Neural cell (in vitro differentiated cells): ENCODE results near the gene CCDC174. TPM values are rescaled to one million over a fixed set of nuclear protein-coding genes. Genes with fewer than 3 reads are reported as not detected.

ENCODE experiments used
- H2AFZ ChIP-seq: fragments of 200-600, 300-800 bp; sonication (generic), shearing (Covaris generic); 2 replicates; pipeline ENCODE4 v1.6.0; 2014; ENCODE audit warnings: low read depth, mild to moderate bottlenecking, antibody characterized with exemption, low read length, moderate library complexity
- H3F3A ChIP-seq: fragments of 200-600 bp; shearing (Covaris generic); 2 replicates; pipeline ENCODE4 v1.6.1; 2016; ENCODE audit warnings: mild to moderate bottlenecking, moderate library complexity, mixed read lengths, antibody characterized with exemption, low read length; ENCODE audit not compliant: insufficient read depth, poor library complexity, severe bottlenecking
- H3K27ac ChIP-seq: fragments of 200-600, 300-800 bp; sonication (generic), shearing (Covaris generic); 2 replicates; pipeline ENCODE4 v1.5.1; 2014; ENCODE audit warnings: mild to moderate bottlenecking, low read length, moderate library complexity
- H3K27me3 ChIP-seq: fragments of 300-800, 200-600 bp; sonication (generic), shearing (Covaris generic); 2 replicates; pipeline ENCODE4 v1.6.0; 2014; ENCODE audit warnings: mild to moderate bottlenecking, low read depth, low read length, moderate library complexity; ENCODE audit not compliant: insufficient read depth
- H3K36me3 ChIP-seq: fragments of 300-800, 200-600 bp; sonication (generic), shearing (Covaris generic); 2 replicates; pipeline ENCODE4 v1.5.1; 2014; ENCODE audit warnings: mild to moderate bottlenecking, antibody characterized with exemption, low read length, moderate library complexity; ENCODE audit not compliant: insufficient read depth
- H3K4me2 ChIP-seq: fragments of 300-800, 200-600 bp; sonication (generic), shearing (Covaris generic); 2 replicates; pipeline ENCODE4 v1.6.0; 2014; ENCODE audit warnings: mild to moderate bottlenecking, low read length
- H3K4me3 ChIP-seq: fragments of 300-800, 200-600 bp; sonication (generic), shearing (Covaris generic); 2 replicates; pipeline ENCODE4 v1.5.1; 2014; ENCODE audit warnings: mild to moderate bottlenecking, low read length, moderate library complexity
- H3K79me2 ChIP-seq: fragments of 200-600 bp; shearing (Covaris generic); replicated peaks from 2 replicates; pipeline ENCODE4 v1.6.0; 2014; ENCODE audit warnings: mild to moderate bottlenecking, low read length, moderate library complexity; ENCODE audit not compliant: insufficient read depth
- H3K9ac ChIP-seq: fragments of 300-800, 200-600 bp; sonication (generic), shearing (Covaris generic); 2 replicates; pipeline ENCODE4 v1.6.1; 2016; ENCODE audit warnings: mild to moderate bottlenecking, low read length, mixed read lengths
- H3K9me2 ChIP-seq: fragments of 200-600 bp; shearing (Covaris generic); 2 replicates; pipeline ENCODE4 v1.6.1; 2016; ENCODE audit warnings: mild to moderate bottlenecking, low read length, mixed read lengths; ENCODE audit not compliant: insufficient read depth
- H3K9me3 ChIP-seq: fragments of 200-600, 300-800 bp; sonication (generic), shearing (Covaris generic); 2 replicates; pipeline ENCODE4 v1.6.1; 2016; ENCODE audit warnings: mild to moderate bottlenecking, mixed run types, low read length, moderate library complexity, mixed read lengths
- H4K20me1 ChIP-seq: fragments of 200-600 bp; shearing (Covaris generic); 2 replicates; pipeline ENCODE4 v1.6.1; 2016; ENCODE audit warnings: mild to moderate bottlenecking, mixed run types; ENCODE audit not compliant: insufficient read depth
- CTCF ChIP-seq: fragments of 450-650 bp; IDR thresholded peaks from 2 replicates; pipeline ENCODE4 v1.5.1; 2014; ENCODE audit warnings: antibody characterized with exemption, mild to moderate bottlenecking, moderate library complexity; ENCODE audit not compliant: poor library complexity, severe bottlenecking
- EP300 ChIP-seq: fragments of 450-650 bp; conservative IDR thresholded peaks from 2 replicates; pipeline ENCODE4 v1.6.1; 2014; ENCODE audit warnings: antibody characterized with exemption, mild to moderate bottlenecking, moderate library complexity; ENCODE audit not compliant: poor library complexity, severe bottlenecking
- EZH2 ChIP-seq: fragments of 200-600, 300-800 bp; shearing (Covaris generic), sonication (generic); IDR thresholded peaks from 2 replicates; pipeline ENCODE4 v1.6.1; 2014; ENCODE audit warnings: antibody characterized with exemption, low read length, borderline replicate concordance, mild to moderate bottlenecking; ENCODE audit not compliant: insufficient read depth, poor library complexity, severe bottlenecking
- MXI1 ChIP-seq: fragments of 450-650 bp; conservative IDR thresholded peaks from 2 replicates; pipeline ENCODE4 v1.6.1; 2014; ENCODE audit warnings: antibody characterized with exemption, mild to moderate bottlenecking; ENCODE audit not compliant: poor library complexity, severe bottlenecking
- POLR2AphosphoS5 ChIP-seq: IDR thresholded peaks from 2 replicates; pipeline ENCODE4 v1.6.1; 2012
- RAD21 ChIP-seq: fragments of 450-650 bp; conservative IDR thresholded peaks from 2 replicates; pipeline ENCODE4 v1.6.1; 2014; ENCODE audit warnings: antibody characterized with exemption, mild to moderate bottlenecking, moderate library complexity
- REST ChIP-seq: IDR thresholded peaks from 2 replicates; pipeline ENCODE4 v1.6.1; 2012; ENCODE audit warnings: borderline replicate concordance
- SMC3 ChIP-seq: fragments of 450-650 bp; conservative IDR thresholded peaks from 2 replicates; pipeline ENCODE4 v1.6.1; 2014; ENCODE audit warnings: antibody characterized with exemption, mild to moderate bottlenecking, moderate library complexity; ENCODE audit not compliant: poor library complexity
- TAF1 ChIP-seq: IDR thresholded peaks from 2 replicates; pipeline ENCODE4 v1.6.1; 2012; ENCODE audit warnings: low read depth
- polyA plus RNA-seq: library from polyadenylated mRNA; depleted of rRNA; stranded (reverse); fragments of >200 nt; gene quantifications from 2 replicates; pipeline ENCODE4 v1.2.3, GENCODE V29; 2014

CCDC174 gene
- polyA plus RNA-seq, 1 donor from 2014 or later: 18.0 TPM

GRCh38 chr3:14630404-14631100 lies 21.0 kb upstream of the CCDC174 start:
- H3K4me2 ChIP-seq: no peak overlapping the region
- H3K9me2 ChIP-seq: no peaks in the 10 kb centered on the region
- H3K9me3 ChIP-seq: no peaks in the 10 kb centered on the region
- no peak overlapping the region for H3K9ac ChIP-seq
- no peaks in the 10 kb centered on the region for H3K27me3 ChIP-seq
- no peaks in the 10 kb centered on the region for H4K20me1 ChIP-seq
- H3F3A ChIP-seq: no peaks in the 10 kb centered on the region
- TF ChIP-seq SMC3 (no peak), RAD21 (no peak), POLR2AphosphoS5 (no peak), EZH2 (no peak), EP300 (no peak), MXI1 (no peak), REST (no peak)
- H3K36me3 ChIP-seq: no peaks in the 10 kb centered on the region
- no peak overlapping the region for H3K4me3 ChIP-seq
- H3K79me2 ChIP-seq: no peaks in the 10 kb centered on the region
- H3K27ac ChIP-seq: no peak overlapping the region
- no peak overlapping the region for H2AFZ ChIP-seq

GRCh38 chr3:14631101-14631497 lies 20.5 kb upstream of the CCDC174 start:
- Histone ChIP-seq H3K9me2 (no peaks in the 10 kb centered on the region), H3K36me3 (no peaks in the 10 kb centered on the region), H3K27me3 (no peaks in the 10 kb centered on the region), H3K4me2 (no peak overlapping the region), H3F3A (no peaks in the 10 kb centered on the region), H2AFZ (no peak overlapping the region), H3K9ac (no peak overlapping the region), H4K20me1 (no peaks in the 10 kb centered on the region), H3K9me3 (no peaks in the 10 kb centered on the region), H3K27ac (no peak overlapping the region), H3K4me3 (no peak overlapping the region), H3K79me2 (no peaks in the 10 kb centered on the region)
- TF ChIP-seq EZH2 (no peak), RAD21 (no peak), TAF1 (no peak), POLR2AphosphoS5 (no peak), EP300 (no peak), REST (no peak), MXI1 (no peak), SMC3 (no peak), CTCF (no peak)
